Panc1 (cell line): ENCODE results near the gene PLCB1. TPM values are rescaled to one million over a fixed set of nuclear protein-coding genes. Genes with fewer than 3 reads are reported as not detected.

Experiments used
- ATAC-seq: fragments of 200-7000 bp; cut with Tn5 transposase; 2 replicates; pipeline ENCODE4 v1.9.1; 2020; ENCODE audit warnings: mild to moderate bottlenecking, moderate library complexity
- BruUV-seq: library from RNA; stranded (reverse); fragments of 400-500 nt; replicated peaks from 2 replicates; lab custom pipeline; 2021; lab: Mats Ljungman, UMichigan
- CTCF ChIA-PET: fragments of 300-600 bp; sonication (Branson Sonifier 250); formaldehyde crosslinking; loops from one replicate; lab custom pipeline; 2022; ENCODE audit warnings: antibody characterized with exemption; lab: Charles Lee
- POLR2A ChIA-PET: fragments of 300-600 bp; sonication (Branson Sonifier 250); formaldehyde crosslinking; loops from one replicate; lab custom pipeline; 2022; ENCODE audit warnings: antibody characterized with exemption; lab: Charles Lee
- DNase-seq: peaks from one replicate; pipeline ENCODE4 v3.0.0-alpha.2; 2010; ENCODE audit warnings: low read depth, low spot score
- H3K27ac ChIP-seq: 2 replicates; pipeline ENCODE4 v1.5.1; 2011; ENCODE audit warnings: mild to moderate bottlenecking, low read length, inconsistent platforms
- H3K27me3 ChIP-seq: fragments of 200-500 bp; sonication (Bioruptor generic); 2 replicates; pipeline ENCODE4 v1.6.0; 2014; ENCODE audit warnings: low read length, inconsistent platforms; ENCODE audit not compliant: control insufficient read depth, insufficient read depth
- H3K36me3 ChIP-seq: fragments of 200-500 bp; sonication (Bioruptor generic); 2 replicates; pipeline ENCODE4 v1.5.1; 2014; ENCODE audit warnings: inconsistent platforms, mild to moderate bottlenecking, low read length, moderate library complexity; ENCODE audit not compliant: control insufficient read depth, insufficient read depth
- H3K4me1 ChIP-seq: 2 replicates; pipeline ENCODE4 v1.5.1; 2011; ENCODE audit warnings: inconsistent platforms, mild to moderate bottlenecking, low read length, moderate library complexity; ENCODE audit not compliant: control insufficient read depth, insufficient read depth
- H3K4me3 ChIP-seq, 2 experiments: 2 replicates each; pipeline ENCODE4 v1.5.1; 2011 to 2012; ENCODE audit warnings: low read depth in 2 of 2, low read length in 2 of 2, mild to moderate bottlenecking in 2 of 2, inconsistent platforms in 1 of 2, moderate library complexity in 1 of 2
- H3K9me3 ChIP-seq: fragments of 200-500 bp; sonication (Bioruptor generic); 2 replicates; pipeline ENCODE4 v1.5.1; 2014; ENCODE audit warnings: low read depth, mild to moderate bottlenecking, inconsistent platforms, low read length, moderate library complexity; ENCODE audit not compliant: control insufficient read depth, insufficient read depth
- CTCF ChIP-seq: fragments of 450-650 bp; IDR thresholded peaks from 2 replicates; pipeline ENCODE4 v1.5.1; 2017; ENCODE audit warnings: mild to moderate bottlenecking
- POLR2AphosphoS5 ChIP-seq: IDR thresholded peaks from 2 replicates; pipeline ENCODE4 v1.6.1; 2012; ENCODE audit warnings: mild to moderate bottlenecking, low read depth, low read length, moderate library complexity
- REST ChIP-seq, 2 experiments: IDR thresholded peaks; 2 replicates each; pipeline ENCODE4 v1.6.1; 2011 to 2012; ENCODE audit warnings: low read depth in 2 of 2, control low read depth in 1 of 2, low read length in 1 of 2, mild to moderate bottlenecking in 1 of 2, moderate library complexity in 1 of 2; ENCODE audit not compliant: insufficient read depth in 1 of 2
- SIN3A ChIP-seq: IDR thresholded peaks from 2 replicates; pipeline ENCODE4 v1.6.1; 2012; ENCODE audit warnings: low read depth, mild to moderate bottlenecking, low read length, moderate library complexity, borderline replicate concordance; ENCODE audit not compliant: insufficient read depth
- TCF7L2 ChIP-seq: IDR thresholded peaks from 2 replicates; pipeline ENCODE4 v1.6.1; 2011; ENCODE audit warnings: mild to moderate bottlenecking, low read depth, low read length, inconsistent platforms
- in situ Hi-C: cut with HindIII; loops from 2 replicates; pipeline ENCODE4 v1.10.0; 2016; ENCODE audit warnings: low sequenced_read_pairs, low pct_unique_long_range_greater_than_20kb
- intact Hi-C: fragments of 100-400 bp; cut with micrococcal nuclease; formaldehyde crosslinking; loops from one replicate; pipeline ENCODE4 v1.10.0; 2022; ENCODE audit not compliant: unreplicated experiment
- total RNA-seq: library from RNA; stranded (reverse); gene quantifications from one replicate; pipeline ENCODE4 v1.2.1, GENCODE V29; 2021; ENCODE audit not compliant: unreplicated experiment

The PLCB1 gene
- total RNA-seq, 1 experiment from 2014 or later: 0.59 TPM

GRCh38 chr20:8369311-8369710, 237.2 kb downstream of the PLCB1 start:
- intact Hi-C loops: no loop called here
- POLR2A ChIA-PET: no interaction called here
- no peak for TF ChIP-seq SIN3A
- TF ChIP-seq REST (IDR thresholded peaks at IDR 0.05; ENCODE audit: insufficient read depth in 1 of 2, low read depth in 2 of 2, low read length in 1 of 2): no peak
- TF ChIP-seq TCF7L2: no peak
- TF ChIP-seq POLR2AphosphoS5: no peak
- no peak for TF ChIP-seq CTCF
- no TSS peak for BruUV-seq
- Histone ChIP-seq H3K9me3 (no peaks in the 10 kb centered on the region), H3K27ac (no peak overlapping the region), H3K4me1 (no peaks in the 10 kb centered on the region), H3K27me3 (no peaks in the 10 kb centered on the region), H3K36me3 (no peaks in the 10 kb centered on the region), H3K4me3 (no peak overlapping the region)
- CTCF ChIA-PET: no interaction called here
- in situ Hi-C loops: no loop called here
- ATAC-seq (no peak), DNase-seq (no peak)

- CTCF ChIA-PET: no interaction called here
- in situ Hi-C loops: no loop called here
Measured at GRCh38 chr20:8370774-8371173, 238.7 kb downstream of the PLCB1 start.

More at GRCh38 chr20:8370774-8371173, 238.7 kb downstream of the PLCB1 start:
- no peaks in the 10 kb centered on the region for H3K4me1 ChIP-seq
- no peaks in the 10 kb centered on the region for H3K36me3 ChIP-seq
- H3K27ac ChIP-seq: no peak overlapping the region
- intact Hi-C loops: no loop called here
- POLR2A ChIA-PET: no interaction called here
- no peak for ATAC-seq
- no peak overlapping the region for H3K4me3 ChIP-seq
- no peaks in the 10 kb centered on the region for H3K27me3 ChIP-seq
- no peak for DNase-seq
- TF ChIP-seq SIN3A: no peak
- no peak for TF ChIP-seq CTCF
- TF ChIP-seq TCF7L2: no peak
- no peak for TF ChIP-seq POLR2AphosphoS5
- TF ChIP-seq REST (IDR thresholded peaks at IDR 0.05; ENCODE audit: insufficient read depth in 1 of 2, low read depth in 2 of 2, low read length in 1 of 2): no peak
- no TSS peak for BruUV-seq
- H3K9me3 ChIP-seq: no peaks in the 10 kb centered on the region
